A549 (cell line): ENCODE data around the gene SLCO1A2. TPM values are rescaled to one million over a fixed set of nuclear protein-coding genes. Genes with fewer than 3 reads are reported as not detected.

Experiments
- ATAC-seq, 2 experiments: fragments of 200-7000 bp in 1 of 2; fragments of >200 bp in 1 of 2; cut with Nextera tagmentation in 1 of 2; cut with Tn5 transposase in 1 of 2; 3 replicates each; pipeline versions ENCODE4 v1.8.0 to v1.9.1; 2018 to 2020; ENCODE audit warnings: mild to moderate bottlenecking in 1 of 2, moderate library complexity in 1 of 2
- CTCF ChIA-PET: fragments of 300-600 bp; sonication (Branson Sonifier 250); formaldehyde crosslinking; extraction: SDS; loops from one replicate; lab custom pipeline; 2021; ENCODE audit warnings: antibody characterized with exemption, inconsistent platforms; lab: Yijun Ruan, JAX
- POLR2A ChIA-PET: fragments of 350-600 bp; formaldehyde crosslinking; extraction: SDS; loops from one replicate; lab custom pipeline; 2021; ENCODE audit warnings: antibody characterized with exemption, inconsistent platforms; lab: Yijun Ruan, JAX
- DNase-seq, 2 experiments: peaks; one replicate each; pipeline versions ENCODE4 v3.0.0 to v3.0.0-alpha.2; 2011 to 2016; ENCODE audit warnings: low read depth in 1 of 2, low spot score in 1 of 2
- FAIRE-seq: peaks from 2 replicates; lab custom pipeline; 2011; peaks lifted over from hg19 to GRCh38; lab: Jason Lieb, UNC
- H3K27ac ChIP-seq, 2 experiments: fragments of >200 bp; sonication (Bioruptor Twin); formaldehyde crosslinking; 3 replicates each; pipeline ENCODE4 v1.5.1; 2016 to 2017
- H3K4me1 ChIP-seq: fragments of >200 bp; sonication (Bioruptor Twin); formaldehyde crosslinking; 3 replicates; pipeline ENCODE4 v1.6.1; 2016
- H3K4me2 ChIP-seq: fragments of >200 bp; sonication (Bioruptor Twin); formaldehyde crosslinking; 3 replicates; pipeline ENCODE4 v1.6.1; 2016
- H3K4me3 ChIP-seq: fragments of >200 bp; sonication (Bioruptor Twin); formaldehyde crosslinking; 3 replicates; pipeline ENCODE4 v1.5.1; 2016
- H3K9me3 ChIP-seq: fragments of >200 bp; sonication (Bioruptor Twin); formaldehyde crosslinking; 3 replicates; pipeline ENCODE4 v1.6.1; 2016
- BCL3 ChIP-seq: fragments of >200 bp; sonication (Bioruptor Twin); formaldehyde crosslinking; IDR thresholded peaks from 3 replicates; pipeline ENCODE4 v1.6.1; 2016
- CEBPB ChIP-seq, 2 experiments: fragments of >200 bp in 1 of 2; sonication (Bioruptor Twin) in 1 of 2; formaldehyde crosslinking in 1 of 2; IDR thresholded peaks; 2 replicates each; pipeline ENCODE4 v1.6.1; 2012 to 2016
- CHD2 ChIP-seq: fragments of 150-350 bp; IDR thresholded peaks from 2 replicates; pipeline ENCODE4 v1.6.1; 2014; ENCODE audit warnings: low read length; ENCODE audit not compliant: partially characterized antibody
- CHD4 ChIP-seq: fragments of 200-600 bp; sonication (generic); IDR thresholded peaks from 2 replicates; pipeline ENCODE4 v1.6.1; 2016; ENCODE audit warnings: antibody characterized with exemption, mild to moderate bottlenecking, borderline replicate concordance
- FOSL2 ChIP-seq, 2 experiments: fragments of 450-650 bp in 1 of 2; fragments of >200 bp in 1 of 2; sonication (Bioruptor Twin) in 1 of 2; formaldehyde crosslinking; IDR thresholded peaks; 2 replicates each; pipeline versions ENCODE4 v1.5.0 to v1.6.1; 2016 to 2020; ENCODE audit warnings: mild to moderate bottlenecking in 1 of 2, moderate library complexity in 1 of 2
- FOXS1 ChIP-seq: fragments of 250-450 bp; sonication (Bioruptor Pico); IDR thresholded peaks from 2 replicates; pipeline ENCODE4 v1.5.0; 2020; ENCODE audit warnings: mild to moderate bottlenecking, moderate library complexity
- HEYL ChIP-seq: fragments of 250-450 bp; sonication (Bioruptor Pico); IDR thresholded peaks from 2 replicates; pipeline ENCODE4 v1.8.0; 2021; ENCODE audit warnings: mild to moderate bottlenecking, moderate library complexity
- HOXB5 ChIP-seq: fragments of 250-450 bp; sonication (Bioruptor Pico); IDR thresholded peaks from 2 replicates; pipeline ENCODE4 v1.5.0; 2020; ENCODE audit warnings: mild to moderate bottlenecking, moderate library complexity
- KDM1A ChIP-seq: fragments of 200-600 bp; sonication (generic); IDR thresholded peaks from 2 replicates; pipeline ENCODE4 v1.6.1; 2016; ENCODE audit warnings: low read depth, mild to moderate bottlenecking
- MAX ChIP-seq: IDR thresholded peaks from 2 replicates; pipeline ENCODE4 v1.6.1; 2012
- PHF8 ChIP-seq: fragments of 200-600 bp; sonication (generic); IDR thresholded peaks from 2 replicates; pipeline ENCODE4 v1.6.1; 2016; ENCODE audit warnings: low read depth, mild to moderate bottlenecking, antibody characterized with exemption, moderate library complexity, borderline replicate concordance
- POLR2A ChIP-seq: IDR thresholded peaks from 2 replicates; pipeline ENCODE4 v1.6.1; 2012; ENCODE audit warnings: mild to moderate bottlenecking, low read length
- RAD21 ChIP-seq, 2 experiments: fragments of >200 bp in 1 of 2; sonication (Bioruptor Twin) in 1 of 2; formaldehyde crosslinking in 1 of 2; IDR thresholded peaks in 1 of 2; conservative IDR thresholded peaks in 1 of 2; 2 replicates in 1 of 2; 3 replicates in 1 of 2; pipeline ENCODE4 v1.6.1; 2012 to 2018; ENCODE audit warnings: inconsistent platforms in 1 of 2
- RCOR1 ChIP-seq: fragments of 150-350 bp; IDR thresholded peaks from 2 replicates; pipeline ENCODE4 v1.6.1; 2014; ENCODE audit warnings: antibody characterized with exemption, low read length, low read depth
- REST ChIP-seq: fragments of 200-600 bp; sonication (generic); IDR thresholded peaks from 2 replicates; pipeline ENCODE4 v1.6.1; 2016; ENCODE audit warnings: antibody characterized with exemption, mild to moderate bottlenecking, moderate library complexity
- RNF2 ChIP-seq: fragments of 200-600 bp; sonication (generic); IDR thresholded peaks from 2 replicates; pipeline ENCODE4 v1.6.1; 2016; ENCODE audit warnings: low read depth, mild to moderate bottlenecking, antibody characterized with exemption, moderate library complexity, borderline replicate concordance
- SMC3 ChIP-seq: fragments of >200 bp; sonication (Bioruptor Twin); formaldehyde crosslinking; IDR thresholded peaks from 3 replicates; pipeline ENCODE4 v1.6.1; 2018; ENCODE audit warnings: inconsistent platforms
- SREBF2 ChIP-seq: fragments of 450-650 bp; IDR thresholded peaks from 2 replicates; pipeline ENCODE4 v1.6.1; 2014; ENCODE audit warnings: mild to moderate bottlenecking, moderate library complexity
- TP53 ChIP-seq: fragments of 250-450 bp; sonication (Bioruptor Pico); IDR thresholded peaks from 2 replicates; pipeline ENCODE4 v1.5.0; 2021; ENCODE audit warnings: mild to moderate bottlenecking, moderate library complexity
- USF2 ChIP-seq: fragments of 450-650 bp; IDR thresholded peaks from 2 replicates; pipeline ENCODE4 v1.6.1; 2014; ENCODE audit warnings: antibody characterized with exemption
- ZC3H11A ChIP-seq: fragments of 450-650 bp; IDR thresholded peaks from 2 replicates; pipeline ENCODE4 v1.6.1; 2014; ENCODE audit warnings: antibody characterized with exemption, mild to moderate bottlenecking
- ZFP36 ChIP-seq: fragments of 450-650 bp; IDR thresholded peaks from 2 replicates; pipeline ENCODE4 v1.6.1; 2014; ENCODE audit warnings: borderline replicate concordance; ENCODE audit not compliant: partially characterized antibody
- ZNF302 ChIP-seq: fragments of 250-450 bp; sonication (Bioruptor Pico); IDR thresholded peaks from 2 replicates; pipeline ENCODE4 v1.9.0; 2021; ENCODE audit warnings: inconsistent platforms, mild to moderate bottlenecking, moderate library complexity
- WGBS: methylation state at CpG from one replicate; pipeline ENCODE4 v1.1.6; 2017; ENCODE audit errors: missing lambda C conversion rate; 5-methylcytosine and 5-hydroxymethylcytosine counted together
- polyA plus RNA-seq, 4 experiments: library from polyadenylated mRNA; depleted of rRNA in 3 of 4; stranded (reverse); fragments of >200 nt; fragmentation: RNase III in 1 of 4; extraction: RNeasy Plus Mini Kit Qiagen cat#74134 plus additional on column Dnase treatment in 1 of 4; gene quantifications; 2 replicates in 3 of 4; 3 replicates in 1 of 4; pipeline ENCODE4 v1.2.3, GENCODE V29; 2011 to 2017

SLCO1A2 gene
- polyA plus RNA-seq, 2 of the 4 experiments (the other 2 are of a cell fraction): 0.08 to 0.31 TPM

GRCh38 chr12:21343636-21344035, 8.9 kb upstream of the SLCO1A2 start (continued):
- TF ChIP-seq ZC3H11A: no peak
- TF ChIP-seq, all 56 proteins: peak for 0

DNA sequence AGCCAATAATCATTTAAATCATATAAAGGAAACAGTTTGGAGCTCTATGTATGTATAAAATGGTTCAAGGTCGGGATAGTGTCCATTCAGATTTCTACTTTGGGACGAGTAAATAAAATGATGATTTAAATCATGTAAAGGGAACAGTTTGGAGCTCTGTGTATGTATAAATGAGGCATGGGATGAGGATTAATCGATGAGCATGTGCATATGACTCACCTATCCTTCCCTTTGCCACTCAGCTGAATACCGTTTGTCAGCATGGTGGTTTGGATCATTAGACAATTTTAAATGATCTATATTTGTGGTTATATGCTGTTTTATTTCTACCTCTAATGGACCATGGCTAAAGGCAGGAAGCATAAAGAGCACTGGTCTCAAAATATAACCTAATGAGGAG, 7.1 kb upstream of the SLCO1A2 start:
- POLR2A ChIA-PET: no interaction called here
- WGBS: 28% methylated on average over 4 of the region's 4 CpGs
- FAIRE-seq (peak; percentile 54), ATAC-seq (no peak), DNase-seq (no peak)
- H3K4me3 ChIP-seq: no peak overlapping the region
- no peak for TF ChIP-seq ZC3H11A
- TF ChIP-seq MAX: no peak
- no peak for TF ChIP-seq KDM1A
- TF ChIP-seq HEYL (CRISPR knock-in tag): no peak
- no peak for TF ChIP-seq SREBF2
- no peak for TF ChIP-seq CEBPB (IDR thresholded peaks at IDR 0.05)
- CTCF ChIA-PET: no interaction called here
- no peak overlapping the region for H3K4me2 ChIP-seq
- no peaks in the 10 kb centered on the region for H3K9me3 ChIP-seq
- peaks cover 3% of the 10 kb centered on the region; the same call in 2 of the 3 replicates for H3K4me1 ChIP-seq
- no peak overlapping the region for H3K27ac ChIP-seq

DNA sequence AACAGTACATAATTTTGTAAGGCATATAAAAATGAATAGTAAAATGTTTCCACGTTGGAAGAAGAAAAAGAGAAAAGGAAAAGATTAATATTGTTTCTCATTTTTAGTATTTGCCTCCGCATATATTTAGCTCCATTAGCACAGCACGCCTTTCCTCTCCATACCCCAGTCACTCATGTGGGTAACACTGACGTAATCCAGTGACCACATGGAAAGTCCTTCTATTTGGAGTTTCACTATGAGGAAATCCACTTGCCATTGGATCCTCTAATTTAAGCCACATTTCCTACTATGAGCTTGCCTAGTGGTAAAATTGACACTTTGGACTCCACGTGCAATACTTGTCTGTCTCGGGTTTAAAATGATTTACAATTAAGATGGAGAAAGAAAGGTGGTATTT, 5.7 kb upstream of the SLCO1A2 start:
- WGBS: 54% methylated on average over 6 of the region's 6 CpGs

More for the DNA sequence above, 5.7 kb upstream of the SLCO1A2 start:
- no peaks in the 10 kb centered on the region for H3K9me3 ChIP-seq
- CTCF ChIA-PET: interaction anchor here (0.6 kb wide), 1 partner anchor 729 kb away, joined by 3 read pairs; no protein-coding TSS in a partner anchor
- POLR2A ChIA-PET: no interaction called here
- H3K4me3 ChIP-seq: no peak overlapping the region
- H3K4me2 ChIP-seq: no peak overlapping the region
- H3K4me1 ChIP-seq: peaks cover 12% of the 10 kb centered on the region; the same call in 2 of the 3 replicates
- no peak for FAIRE-seq
- DNase-seq: no peak
- TF ChIP-seq TP53 (CRISPR knock-in tag): no peak
- no peak for TF ChIP-seq PHF8
- TF ChIP-seq HOXB5: no peak
- TF ChIP-seq SMC3: no peak
- TF ChIP-seq ZNF302: no peak
- TF ChIP-seq RCOR1: no peak
- no peak for TF ChIP-seq RNF2
- no peak for TF ChIP-seq FOXS1 (CRISPR knock-in tag)
- TF ChIP-seq RAD21 (conservative IDR thresholded peaks at IDR 0.05 in 1 of 2, IDR thresholded peaks at IDR 0.05 in 1 of 2): no peak
- no peak for TF ChIP-seq REST
- TF ChIP-seq ZFP36: no peak
- TF ChIP-seq CHD2: no peak
- TF ChIP-seq BCL3: no peak
- TF ChIP-seq CHD4: no peak
- TF ChIP-seq POLR2A: no peak
- no peak for TF ChIP-seq FOSL2 (IDR thresholded peaks at IDR 0.05)
- TF ChIP-seq FOSL2 (CRISPR knock-in tag; IDR thresholded peaks at IDR 0.05): no peak
- no peak for TF ChIP-seq USF2
- TF ChIP-seq SREBF2: no peak
- ATAC-seq: no peak
- no peak overlapping the region for H3K27ac ChIP-seq
